Upper lobe of right lung (tissue), 1 donor: Measurements from ENCODE around the gene PLEKHD1. TPM values are rescaled to one million over a fixed set of nuclear protein-coding genes. Genes with fewer than 3 reads are reported as not detected.

Source experiments
- ATAC-seq: fragments of 200-7000 bp; cut with Tn5 transposase; one replicate; pipeline ENCODE4 v1.9.1; 2020; ENCODE audit warnings: mild to moderate bottlenecking, moderate library complexity
- DNase-seq: peaks from one replicate; pipeline ENCODE4 v3.0.0-alpha.2; 2020
- H3K27ac ChIP-seq: fragments of 200-600 bp; one replicate; pipeline ENCODE4 v1.8.0; 2022
- H3K27me3 ChIP-seq: fragments of 200-600 bp; one replicate; pipeline ENCODE4 v1.8.0; 2022; ENCODE audit warnings: mild to moderate bottlenecking
- H3K36me3 ChIP-seq: fragments of 200-600 bp; one replicate; pipeline ENCODE4 v1.8.0; 2022
- H3K4me1 ChIP-seq: fragments of 200-600 bp; one replicate; pipeline ENCODE4 v1.8.0; 2022
- H3K4me3 ChIP-seq: fragments of 200-600 bp; one replicate; pipeline ENCODE4 v1.8.0; 2022; ENCODE audit warnings: mild to moderate bottlenecking
- H3K9me3 ChIP-seq: fragments of 200-600 bp; one replicate; pipeline ENCODE4 v1.8.0; 2022
- CTCF ChIP-seq: fragments of 200-600 bp; IDR thresholded peaks from one replicate; pipeline ENCODE4 v1.8.0; 2022; ENCODE audit warnings: antibody characterized with exemption
- intact Hi-C: fragments of 100-400 bp; cut with DNase I; formaldehyde crosslinking; loops from one replicate; pipeline ENCODE4 v1.11.0; 2022
- total RNA-seq: library from RNA; stranded (reverse); fragmentation: NEBNext Ultra II Directional; extraction: Animal tissue kit (Norgen Biotek cat#: 25700); gene quantifications from one replicate; pipeline ENCODE4 v1.2.1, GENCODE V29; 2021
- donor health status: DM: no; HTN: yes; CAD: no; lungs with severe emphysema.

PLEKHD1 gene
- total RNA-seq, 1 donor from 2014 or later = 0.41 TPM

GRCh38 chr14:69483765-69484443 lies 624 bp upstream of the PLEKHD1 start:
- Histone ChIP-seq H3K36me3 (no peaks in the 10 kb centered on the region), H3K4me3 (peak overlapping the region; percentile 48), H3K27ac (no peak overlapping the region), H3K4me1 (peaks cover 18% of the 10 kb centered on the region), H3K9me3 (no peaks in the 10 kb centered on the region), H3K27me3 (peaks cover 45% of the 10 kb centered on the region)
- intact Hi-C loops = no loop called here
- ATAC-seq = peak; percentile 49
- TF ChIP-seq CTCF = no peak
- DNase-seq = peak; percentile 73

- no peak for TF ChIP-seq CTCF
- H3K27me3 ChIP-seq = peaks cover 46% of the 10 kb centered on the region
- intact Hi-C loops = no loop called here
- no peaks in the 10 kb centered on the region for H3K9me3 ChIP-seq
- no peak for DNase-seq
- no peak overlapping the region for H3K27ac ChIP-seq
- H3K4me3 ChIP-seq = no peak overlapping the region
- H3K36me3 ChIP-seq = no peaks in the 10 kb centered on the region
- peaks cover 18% of the 10 kb centered on the region for H3K4me1 ChIP-seq
- no peak for ATAC-seq
Measured at GRCh38 chr14:69485315-69485660, 760 bp downstream of the PLEKHD1 start.

- TF ChIP-seq CTCF = no peak
- Histone ChIP-seq H3K4me1 (peaks cover 18% of the 10 kb centered on the region), H3K27me3 (peaks cover 46% of the 10 kb centered on the region), H3K36me3 (no peaks in the 10 kb centered on the region), H3K4me3 (no peak overlapping the region), H3K9me3 (no peaks in the 10 kb centered on the region), H3K27ac (no peak overlapping the region)
- intact Hi-C loops = no loop called here
- ATAC-seq (no peak), DNase-seq (peak; percentile 37)
Measured at GRCh38 chr14:69485701-69486100, 1.2 kb downstream of the PLEKHD1 start.

GRCh38 chr14:69487226-69487625 lies 2.7 kb downstream of the PLEKHD1 start:
- H3K27me3 ChIP-seq = peaks cover 46% of the 10 kb centered on the region
- no peak for ATAC-seq

GRCh38 chr14:69487771-69488170 lies 3.2 kb downstream of the PLEKHD1 start:
- Histone ChIP-seq H3K4me3 (no peak overlapping the region), H3K27me3 (peaks cover 46% of the 10 kb centered on the region), H3K27ac (no peak overlapping the region), H3K4me1 (peaks cover 18% of the 10 kb centered on the region), H3K36me3 (no peaks in the 10 kb centered on the region), H3K9me3 (no peaks in the 10 kb centered on the region)
- intact Hi-C loops = no loop called here
- TF ChIP-seq CTCF = no peak
- ATAC-seq = no peak
- no peak for DNase-seq

More at GRCh38 chr14:69487226-69487625, 2.7 kb downstream of the PLEKHD1 start:
- no peak for TF ChIP-seq CTCF
- H3K4me1 ChIP-seq = peaks cover 18% of the 10 kb centered on the region
- no peak overlapping the region for H3K4me3 ChIP-seq
- no peaks in the 10 kb centered on the region for H3K9me3 ChIP-seq
- H3K27ac ChIP-seq = no peak overlapping the region
- H3K36me3 ChIP-seq = no peaks in the 10 kb centered on the region
- intact Hi-C loops = no loop called here
- DNase-seq = no peak

GRCh38 chr14:69489495-69489894 lies 5.0 kb downstream of the PLEKHD1 start:
- H3K27ac ChIP-seq = no peak overlapping the region
- no peak overlapping the region for H3K4me3 ChIP-seq
- no peak for ATAC-seq
- H3K27me3 ChIP-seq = peaks cover 31% of the 10 kb centered on the region
- no peaks in the 10 kb centered on the region for H3K36me3 ChIP-seq
- TF ChIP-seq CTCF = no peak
- no peaks in the 10 kb centered on the region for H3K9me3 ChIP-seq
- peak; percentile 8 for DNase-seq
- intact Hi-C loops = no loop called here
- peaks cover 4% of the 10 kb centered on the region for H3K4me1 ChIP-seq
